ENCODE results near the gene PICK1. TPM values are rescaled to one million over a fixed set of nuclear protein-coding genes. Genes with fewer than 3 reads are reported as not detected.
"Not testable (repeated sequence)": the region's sequence is repeated elsewhere in the genome, so short reads cannot be mapped to it uniquely, and the experiment has no call there.

PICK1 gene
- total RNA-seq, 1 donor from 2014 or later: 55.5 TPM

DNA sequence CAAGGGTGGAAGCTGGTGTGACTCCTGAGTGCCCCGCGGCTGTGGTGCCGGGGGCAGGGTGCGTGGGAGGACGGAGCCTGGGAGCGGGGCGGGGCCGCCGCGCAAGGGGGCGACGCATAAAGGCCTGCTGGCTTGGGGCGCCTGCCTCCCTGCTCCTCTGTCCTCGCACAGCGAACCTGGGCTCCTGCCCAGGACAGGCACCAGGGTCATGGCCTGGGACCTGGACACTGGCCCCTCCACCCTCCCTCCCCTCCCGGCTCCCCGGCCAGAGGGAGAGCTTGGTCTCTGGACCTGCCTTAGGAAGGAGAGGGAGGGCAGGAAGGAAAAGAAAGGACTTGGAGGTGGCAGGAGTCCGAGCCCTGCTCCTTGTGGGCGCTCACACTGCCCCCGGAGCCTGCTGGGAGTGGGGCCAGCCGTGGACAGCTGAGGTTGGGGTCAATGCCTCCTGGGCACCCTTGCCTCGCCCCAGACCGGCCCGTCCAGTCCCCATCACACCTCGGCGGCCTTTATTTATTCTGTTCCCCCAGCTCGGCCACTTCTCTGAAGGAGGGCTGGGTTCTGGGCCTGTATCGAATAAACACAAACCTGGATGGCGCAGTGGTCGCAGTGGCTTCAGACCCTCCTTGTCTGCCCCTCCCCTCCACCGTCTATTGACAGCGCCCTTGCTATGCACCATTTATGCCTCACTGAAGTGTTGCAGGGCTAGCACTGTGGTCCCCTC is 18.1 kb downstream of the PICK1 start:
- TF ChIP-seq, protein P1, sequence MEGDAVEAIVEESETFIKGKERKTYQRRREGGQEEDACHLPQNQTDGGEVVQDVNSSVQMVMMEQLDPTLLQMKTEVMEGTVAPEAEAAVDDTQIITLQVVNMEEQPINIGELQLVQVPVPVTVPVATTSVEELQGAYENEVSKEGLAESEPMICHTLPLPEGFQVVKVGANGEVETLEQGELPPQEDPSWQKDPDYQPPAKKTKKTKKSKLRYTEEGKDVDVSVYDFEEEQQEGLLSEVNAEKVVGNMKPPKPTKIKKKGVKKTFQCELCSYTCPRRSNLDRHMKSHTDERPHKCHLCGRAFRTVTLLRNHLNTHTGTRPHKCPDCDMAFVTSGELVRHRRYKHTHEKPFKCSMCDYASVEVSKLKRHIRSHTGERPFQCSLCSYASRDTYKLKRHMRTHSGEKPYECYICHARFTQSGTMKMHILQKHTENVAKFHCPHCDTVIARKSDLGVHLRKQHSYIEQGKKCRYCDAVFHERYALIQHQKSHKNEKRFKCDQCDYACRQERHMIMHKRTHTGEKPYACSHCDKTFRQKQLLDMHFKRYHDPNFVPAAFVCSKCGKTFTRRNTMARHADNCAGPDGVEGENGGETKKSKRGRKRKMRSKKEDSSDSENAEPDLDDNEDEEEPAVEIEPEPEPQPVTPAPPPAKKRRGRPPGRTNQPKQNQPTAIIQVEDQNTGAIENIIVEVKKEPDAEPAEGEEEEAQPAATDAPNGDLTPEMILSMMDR (conservative IDR thresholded peaks at IDR 0.05; ENCODE audit: low read depth, low read length): no peak
- no peak overlapping the region for H3K4me3 ChIP-seq (ENCODE audit: low read depth, low read length)
- DNase-seq (ENCODE audit: low read depth): no peak

DNA sequence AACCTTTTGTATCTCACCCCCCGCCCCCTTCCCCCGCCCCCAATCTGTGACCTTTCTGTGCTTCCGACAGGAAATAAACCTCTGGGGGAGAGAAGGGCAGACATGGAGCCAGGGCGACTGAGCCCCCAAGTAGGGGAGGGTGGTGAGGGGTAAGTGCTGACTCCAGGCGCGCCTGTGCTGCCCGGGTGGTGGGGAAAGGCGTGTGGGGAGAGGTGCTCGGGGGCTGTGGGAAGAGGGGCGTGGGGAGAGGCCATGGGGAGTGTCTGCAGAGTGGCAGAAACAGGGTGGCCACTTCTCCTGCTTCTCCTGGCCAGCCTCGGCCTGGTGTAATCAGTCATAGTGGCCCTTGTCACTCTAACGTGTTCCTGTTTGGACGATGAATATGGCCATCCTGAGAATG is 18.8 kb downstream of the PICK1 start:
- H3K4me3 ChIP-seq (ENCODE audit: low read depth, low read length): no peak overlapping the region
- TF ChIP-seq, protein P1 (conservative IDR thresholded peaks at IDR 0.05; ENCODE audit: low read depth, low read length): no peak
- DNase-seq (ENCODE audit: low read depth): no peak

DNA sequence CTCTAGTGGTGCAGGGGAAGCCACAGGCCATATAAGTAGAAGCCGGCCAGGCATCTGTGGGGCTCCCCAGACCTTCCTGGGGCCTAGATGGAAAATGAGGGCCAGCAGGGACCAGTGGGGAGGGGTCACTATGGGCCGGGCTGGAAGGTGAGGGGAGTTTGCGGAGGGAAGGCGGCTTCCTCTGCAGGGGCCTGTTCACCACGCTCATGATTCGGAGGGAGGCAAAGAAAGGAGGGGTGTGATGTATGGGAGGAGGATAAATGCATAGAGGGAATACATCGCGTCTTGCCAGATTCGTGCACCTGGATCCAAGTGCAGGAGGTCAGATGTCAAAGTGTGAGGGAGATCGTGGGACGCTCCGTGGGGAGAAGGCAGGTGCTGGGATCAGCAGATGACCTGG is 19.9 kb downstream of the PICK1 start:
- DNase-seq (ENCODE audit: low read depth): no peak

DNA sequence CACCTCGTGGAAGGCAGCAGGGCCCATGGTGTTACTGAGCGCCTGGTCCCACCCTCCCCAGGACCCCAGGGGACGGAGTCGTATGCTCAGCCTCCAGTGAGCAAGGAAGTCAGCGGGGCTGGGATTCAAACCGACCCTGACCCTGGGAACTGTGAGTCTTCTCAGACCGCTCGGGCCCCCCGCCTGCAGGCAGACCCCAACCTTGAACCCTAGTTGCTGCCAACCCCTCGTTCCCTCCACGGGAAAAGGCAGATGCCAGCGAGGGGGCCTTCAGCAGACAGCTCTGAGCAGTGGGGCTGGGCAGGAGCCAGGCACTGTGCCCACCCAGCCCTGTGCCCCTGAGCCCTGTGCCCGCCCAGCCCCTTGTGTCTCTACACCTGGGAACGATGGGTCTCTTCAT is 20.4 kb downstream of the PICK1 start:
- no peak overlapping the region for H3K4me3 ChIP-seq (ENCODE audit: low read depth, low read length)
- TF ChIP-seq, protein P1 (conservative IDR thresholded peaks at IDR 0.05; ENCODE audit: low read depth, low read length): no peak
- DNase-seq (ENCODE audit: low read depth): no peak

More for the DNA sequence above, 19.9 kb downstream of the PICK1 start:
- TF ChIP-seq, protein P1 (conservative IDR thresholded peaks at IDR 0.05; ENCODE audit: low read depth, low read length): no peak
- no peak overlapping the region for H3K4me3 ChIP-seq (ENCODE audit: low read depth, low read length)

DNA sequence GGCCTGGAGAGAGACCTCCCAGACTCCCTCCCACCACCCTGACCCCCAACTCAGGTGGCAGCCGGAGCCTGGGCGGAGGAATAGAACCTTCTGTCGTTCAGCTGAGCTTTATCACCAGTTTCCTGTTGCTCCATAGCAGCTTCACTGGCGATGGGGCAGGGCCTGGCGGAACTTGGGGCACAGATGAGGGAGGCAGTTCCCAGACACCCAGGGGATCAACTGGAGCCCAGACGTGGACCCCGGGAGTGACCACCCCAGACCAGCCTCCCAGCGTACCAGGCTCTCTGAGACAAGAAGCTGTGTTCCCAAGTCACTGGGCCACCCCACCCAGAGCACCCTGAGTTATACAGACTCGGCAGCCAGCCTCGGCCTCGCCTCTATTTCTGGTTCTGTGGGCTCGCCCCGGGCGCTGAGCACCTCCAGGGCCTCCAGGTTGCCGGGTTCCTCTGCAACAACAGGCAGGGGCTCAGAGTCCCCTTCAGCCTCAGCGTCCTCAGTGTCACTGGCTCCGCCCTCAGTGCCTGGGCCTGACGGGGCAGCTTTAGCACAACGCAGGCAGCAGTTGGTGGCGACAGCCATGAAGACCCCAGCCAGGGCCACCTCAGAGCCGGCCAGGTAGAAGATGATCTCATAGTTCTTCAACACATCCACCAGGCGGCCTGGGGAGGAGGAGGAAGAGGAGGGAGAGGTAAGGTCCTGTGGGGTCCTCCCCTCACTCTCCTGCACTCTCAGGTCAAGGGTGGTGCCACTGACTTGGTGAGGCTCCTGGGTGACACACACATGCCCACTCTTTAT is 21.0 kb downstream of the PICK1 start:
- TF ChIP-seq, protein P1 (conservative IDR thresholded peaks at IDR 0.05; ENCODE audit: low read depth, low read length): no peak
- H3K4me3 ChIP-seq (ENCODE audit: low read depth, low read length): no peak overlapping the region
- no peak for DNase-seq (ENCODE audit: low read depth)

DNA sequence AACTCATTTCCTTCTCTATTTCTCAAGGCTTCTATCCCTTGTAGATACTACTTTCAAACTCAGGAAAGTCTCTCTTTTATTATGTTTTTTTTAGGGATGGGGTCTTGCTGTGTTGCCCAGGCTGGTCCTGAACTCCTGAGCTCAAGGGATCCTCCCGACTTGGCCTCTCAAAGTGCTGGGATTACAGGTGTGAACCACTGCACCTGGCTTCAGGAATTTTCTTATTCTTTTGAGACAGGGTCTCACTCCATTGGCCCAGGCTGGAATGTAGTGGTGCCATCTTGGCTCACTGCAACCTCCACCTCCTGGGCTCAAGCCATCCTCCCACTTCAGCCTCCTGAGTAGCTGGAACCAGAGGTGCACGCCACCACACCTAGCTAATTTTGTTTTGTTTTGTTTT is 22.0 kb downstream of the PICK1 start:
- not testable (repeated sequence) for DNase-seq (ENCODE audit: low read depth); H3K4me3 ChIP-seq (ENCODE audit: low read depth, low read length)

DNA sequence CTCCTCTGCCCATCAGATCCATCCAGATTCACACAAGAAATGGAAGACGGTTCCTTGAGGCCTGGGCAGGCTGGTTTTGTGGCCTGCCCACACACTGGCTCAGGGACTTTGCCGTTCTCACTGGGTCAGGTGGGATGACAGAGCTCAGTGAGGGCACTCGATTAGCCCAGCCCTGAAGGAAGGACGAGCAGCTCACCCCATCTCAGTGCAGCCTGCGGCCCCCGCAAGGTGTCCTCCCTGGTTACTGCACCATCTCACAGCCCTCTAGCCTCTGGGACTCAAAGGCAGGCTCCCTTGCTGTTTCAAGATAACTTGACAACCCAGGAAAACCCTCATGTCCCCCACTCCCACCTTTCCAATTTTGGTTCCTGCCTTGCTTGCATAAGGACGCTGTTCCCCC is 22.6 kb downstream of the PICK1 start:
- TF ChIP-seq, protein P1 (conservative IDR thresholded peaks at IDR 0.05; ENCODE audit: low read depth, low read length): no peak
- DNase-seq (ENCODE audit: low read depth): no peak
- H3K4me3 ChIP-seq (ENCODE audit: low read depth, low read length): no peak overlapping the region

Data from epithelial cell of proximal tubule (primary cell).